Measurements from ENCODE around the gene ZNF710. TPM values are rescaled to one million over a fixed set of nuclear protein-coding genes. Genes with fewer than 3 reads are reported as not detected.

The ZNF710 gene
- total and polyA plus RNA-seq, 2 experiments from 2014 or later, result 15.9 to 18.2 TPM

DNA sequence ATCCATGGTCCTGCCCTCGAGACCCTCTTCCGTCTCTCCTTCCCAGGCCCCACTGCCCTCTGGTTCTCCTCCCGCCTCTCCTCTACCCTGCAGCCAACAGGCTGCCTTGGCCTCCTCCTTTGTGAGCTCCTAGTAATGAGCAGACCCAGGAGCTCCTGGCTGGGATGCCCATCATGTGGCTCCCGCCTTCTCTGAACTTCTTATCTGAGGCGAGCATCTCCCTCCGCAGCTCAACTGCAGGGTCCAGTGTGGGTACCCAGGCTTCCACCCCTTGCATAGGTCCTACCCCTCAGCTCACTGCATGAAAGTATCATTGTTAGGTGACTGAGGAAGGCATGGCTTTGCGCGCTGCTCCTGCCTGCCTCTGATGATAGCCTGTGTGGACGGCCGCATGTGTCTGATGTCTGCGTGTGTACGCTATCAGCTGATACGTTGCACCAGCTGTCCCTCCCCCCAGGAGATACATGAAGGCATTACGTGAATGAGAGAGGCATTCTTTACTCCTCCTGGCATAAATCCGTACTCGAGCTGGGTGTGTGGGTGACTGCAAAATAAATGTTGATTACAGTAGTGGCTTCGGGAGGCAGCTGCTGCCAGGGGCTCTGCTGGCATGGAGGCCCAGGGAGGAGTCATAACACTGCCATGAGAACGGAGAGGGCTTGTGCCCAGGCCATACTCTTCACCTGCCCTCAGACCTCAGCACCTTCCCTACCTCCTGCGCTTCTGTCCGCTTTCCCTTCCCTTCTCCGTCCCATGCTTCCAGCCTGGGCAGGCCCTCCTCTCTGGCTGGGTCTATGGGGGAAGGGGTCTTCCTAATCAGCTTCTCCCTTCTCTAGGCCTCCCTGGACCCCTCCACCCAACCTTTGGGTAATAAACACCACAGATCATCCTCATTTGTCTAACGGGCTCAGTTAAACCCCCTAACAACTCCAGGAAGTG lies 48.8 kb downstream of the ZNF710 start:
- Histone ChIP-seq H3K4me3 (no peak overlapping the region), H3K4me2 (no peak overlapping the region), H3K79me2 (replicated peaks; ENCODE audit: insufficient read depth) (no peaks in the 10 kb centered on the region; the same call in 1 of the 2 replicates), H3K36me3 (ENCODE audit: insufficient read depth) (no peaks in the 10 kb centered on the region), H2AFZ (no peak overlapping the region), H3K27me3 (ENCODE audit: insufficient read depth) (no peaks in the 10 kb centered on the region), H3K27ac (ENCODE audit: low read depth) (no peak overlapping the region), H3K9me2 (ENCODE audit: insufficient read depth) (no peaks in the 10 kb centered on the region), H3F3A (replicated peaks; ENCODE audit: low read depth) (no peaks in the 10 kb centered on the region), H4K20me1 (replicated peaks; ENCODE audit: insufficient read depth) (no peaks in the 10 kb centered on the region; the same call in 1 of the 2 replicates), H3K4me1 (ENCODE audit: insufficient read depth) (peaks cover 7% of the 10 kb centered on the region)
- ATAC-seq (no peak), DNase-seq (ENCODE audit: low spot score) (no peak)
- no peaks in the 10 kb centered on the region for H3K9me3 Mint-ChIP-seq
- H3K36me3 Mint-ChIP-seq (ENCODE audit: low read depth), result no peaks in the 10 kb centered on the region
- TF ChIP-seq EZH2 (IDR thresholded peaks at IDR 0.05; ENCODE audit: low read depth, unreplicated experiment) (no peak), NANOG (IDR thresholded peaks at IDR 0.05; ENCODE audit: borderline replicate concordance) (no peak), POLR2AphosphoS5 (IDR thresholded peaks at IDR 0.05; ENCODE audit: low read depth) (no peak), CREB1 (CRISPR knock-in tag; IDR thresholded peaks at IDR 0.05; ENCODE audit: low read depth) (no peak), ZNF114 (CRISPR knock-in tag; IDR thresholded peaks at IDR 0.05) (no peak), STAT1 (IDR thresholded peaks at IDR 0.05; ENCODE audit: unreplicated experiment) (no peak), JUNB (IDR thresholded peaks at IDR 0.05; ENCODE audit: unreplicated experiment) (no peak), EZH2phosphoT487 (IDR thresholded peaks at IDR 0.05; ENCODE audit: unreplicated experiment) (no peak), ZNF331 (CRISPR knock-in tag; IDR thresholded peaks at IDR 0.05; ENCODE audit: low read depth) (no peak)
- TF ChIP-seq, protein P1, sequence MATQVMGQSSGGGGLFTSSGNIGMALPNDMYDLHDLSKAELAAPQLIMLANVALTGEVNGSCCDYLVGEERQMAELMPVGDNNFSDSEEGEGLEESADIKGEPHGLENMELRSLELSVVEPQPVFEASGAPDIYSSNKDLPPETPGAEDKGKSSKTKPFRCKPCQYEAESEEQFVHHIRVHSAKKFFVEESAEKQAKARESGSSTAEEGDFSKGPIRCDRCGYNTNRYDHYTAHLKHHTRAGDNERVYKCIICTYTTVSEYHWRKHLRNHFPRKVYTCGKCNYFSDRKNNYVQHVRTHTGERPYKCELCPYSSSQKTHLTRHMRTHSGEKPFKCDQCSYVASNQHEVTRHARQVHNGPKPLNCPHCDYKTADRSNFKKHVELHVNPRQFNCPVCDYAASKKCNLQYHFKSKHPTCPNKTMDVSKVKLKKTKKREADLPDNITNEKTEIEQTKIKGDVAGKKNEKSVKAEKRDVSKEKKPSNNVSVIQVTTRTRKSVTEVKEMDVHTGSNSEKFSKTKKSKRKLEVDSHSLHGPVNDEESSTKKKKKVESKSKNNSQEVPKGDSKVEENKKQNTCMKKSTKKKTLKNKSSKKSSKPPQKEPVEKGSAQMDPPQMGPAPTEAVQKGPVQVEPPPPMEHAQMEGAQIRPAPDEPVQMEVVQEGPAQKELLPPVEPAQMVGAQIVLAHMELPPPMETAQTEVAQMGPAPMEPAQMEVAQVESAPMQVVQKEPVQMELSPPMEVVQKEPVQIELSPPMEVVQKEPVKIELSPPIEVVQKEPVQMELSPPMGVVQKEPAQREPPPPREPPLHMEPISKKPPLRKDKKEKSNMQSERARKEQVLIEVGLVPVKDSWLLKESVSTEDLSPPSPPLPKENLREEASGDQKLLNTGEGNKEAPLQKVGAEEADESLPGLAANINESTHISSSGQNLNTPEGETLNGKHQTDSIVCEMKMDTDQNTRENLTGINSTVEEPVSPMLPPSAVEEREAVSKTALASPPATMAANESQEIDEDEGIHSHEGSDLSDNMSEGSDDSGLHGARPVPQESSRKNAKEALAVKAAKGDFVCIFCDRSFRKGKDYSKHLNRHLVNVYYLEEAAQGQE (IDR thresholded peaks at IDR 0.05; ENCODE audit: unreplicated experiment), result no peak
- TF ChIP-seq, protein P2, sequence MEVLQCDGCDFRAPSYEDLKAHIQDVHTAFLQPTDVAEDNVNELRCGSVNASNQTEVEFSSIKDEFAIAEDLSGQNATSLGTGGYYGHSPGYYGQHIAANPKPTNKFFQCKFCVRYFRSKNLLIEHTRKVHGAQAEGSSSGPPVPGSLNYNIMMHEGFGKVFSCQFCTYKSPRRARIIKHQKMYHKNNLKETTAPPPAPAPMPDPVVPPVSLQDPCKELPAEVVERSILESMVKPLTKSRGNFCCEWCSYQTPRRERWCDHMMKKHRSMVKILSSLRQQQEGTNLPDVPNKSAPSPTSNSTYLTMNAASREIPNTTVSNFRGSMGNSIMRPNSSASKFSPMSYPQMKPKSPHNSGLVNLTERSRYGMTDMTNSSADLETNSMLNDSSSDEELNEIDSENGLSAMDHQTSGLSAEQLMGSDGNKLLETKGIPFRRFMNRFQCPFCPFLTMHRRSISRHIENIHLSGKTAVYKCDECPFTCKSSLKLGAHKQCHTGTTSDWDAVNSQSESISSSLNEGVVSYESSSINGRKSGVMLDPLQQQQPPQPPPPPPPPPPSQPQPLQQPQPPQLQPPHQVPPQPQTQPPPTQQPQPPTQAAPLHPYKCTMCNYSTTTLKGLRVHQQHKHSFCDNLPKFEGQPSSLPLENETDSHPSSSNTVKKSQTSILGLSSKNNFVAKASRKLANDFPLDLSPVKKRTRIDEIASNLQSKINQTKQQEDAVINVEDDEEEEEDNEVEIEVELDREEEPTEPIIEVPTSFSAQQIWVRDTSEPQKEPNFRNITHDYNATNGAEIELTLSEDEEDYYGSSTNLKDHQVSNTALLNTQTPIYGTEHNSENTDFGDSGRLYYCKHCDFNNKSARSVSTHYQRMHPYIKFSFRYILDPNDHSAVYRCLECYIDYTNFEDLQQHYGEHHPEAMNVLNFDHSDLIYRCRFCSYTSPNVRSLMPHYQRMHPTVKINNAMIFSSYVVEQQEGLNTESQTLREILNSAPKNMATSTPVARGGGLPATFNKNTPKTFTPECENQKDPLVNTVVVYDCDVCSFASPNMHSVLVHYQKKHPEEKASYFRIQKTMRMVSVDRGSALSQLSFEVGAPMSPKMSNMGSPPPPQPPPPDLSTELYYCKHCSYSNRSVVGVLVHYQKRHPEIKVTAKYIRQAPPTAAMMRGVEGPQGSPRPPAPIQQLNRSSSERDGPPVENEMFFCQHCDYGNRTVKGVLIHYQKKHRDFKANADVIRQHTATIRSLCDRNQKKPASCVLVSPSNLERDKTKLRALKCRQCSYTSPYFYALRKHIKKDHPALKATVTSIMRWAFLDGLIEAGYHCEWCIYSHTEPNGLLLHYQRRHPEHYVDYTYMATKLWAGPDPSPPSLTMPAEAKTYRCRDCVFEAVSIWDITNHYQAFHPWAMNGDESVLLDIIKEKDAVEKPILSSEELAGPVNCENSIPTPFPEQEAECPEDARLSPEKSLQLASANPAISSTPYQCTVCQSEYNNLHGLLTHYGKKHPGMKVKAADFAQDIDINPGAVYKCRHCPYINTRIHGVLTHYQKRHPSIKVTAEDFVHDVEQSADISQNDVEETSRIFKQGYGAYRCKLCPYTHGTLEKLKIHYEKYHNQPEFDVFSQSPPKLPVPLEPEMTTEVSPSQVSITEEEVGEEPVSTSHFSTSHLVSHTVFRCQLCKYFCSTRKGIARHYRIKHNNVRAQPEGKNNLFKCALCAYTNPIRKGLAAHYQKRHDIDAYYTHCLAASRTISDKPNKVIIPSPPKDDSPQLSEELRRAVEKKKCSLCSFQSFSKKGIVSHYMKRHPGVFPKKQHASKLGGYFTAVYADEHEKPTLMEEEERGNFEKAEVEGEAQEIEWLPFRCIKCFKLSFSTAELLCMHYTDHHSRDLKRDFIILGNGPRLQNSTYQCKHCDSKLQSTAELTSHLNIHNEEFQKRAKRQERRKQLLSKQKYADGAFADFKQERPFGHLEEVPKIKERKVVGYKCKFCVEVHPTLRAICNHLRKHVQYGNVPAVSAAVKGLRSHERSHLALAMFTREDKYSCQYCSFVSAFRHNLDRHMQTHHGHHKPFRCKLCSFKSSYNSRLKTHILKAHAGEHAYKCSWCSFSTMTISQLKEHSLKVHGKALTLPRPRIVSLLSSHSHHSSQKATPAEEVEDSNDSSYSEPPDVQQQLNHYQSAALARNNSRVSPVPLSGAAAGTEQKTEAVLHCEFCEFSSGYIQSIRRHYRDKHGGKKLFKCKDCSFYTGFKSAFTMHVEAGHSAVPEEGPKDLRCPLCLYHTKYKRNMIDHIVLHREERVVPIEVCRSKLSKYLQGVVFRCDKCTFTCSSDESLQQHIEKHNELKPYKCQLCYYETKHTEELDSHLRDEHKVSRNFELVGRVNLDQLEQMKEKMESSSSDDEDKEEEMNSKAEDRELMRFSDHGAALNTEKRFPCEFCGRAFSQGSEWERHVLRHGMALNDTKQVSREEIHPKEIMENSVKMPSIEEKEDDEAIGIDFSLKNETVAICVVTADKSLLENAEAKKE (CRISPR knock-in tag; IDR thresholded peaks at IDR 0.05), result no peak
- TF ChIP-seq, protein P3, sequence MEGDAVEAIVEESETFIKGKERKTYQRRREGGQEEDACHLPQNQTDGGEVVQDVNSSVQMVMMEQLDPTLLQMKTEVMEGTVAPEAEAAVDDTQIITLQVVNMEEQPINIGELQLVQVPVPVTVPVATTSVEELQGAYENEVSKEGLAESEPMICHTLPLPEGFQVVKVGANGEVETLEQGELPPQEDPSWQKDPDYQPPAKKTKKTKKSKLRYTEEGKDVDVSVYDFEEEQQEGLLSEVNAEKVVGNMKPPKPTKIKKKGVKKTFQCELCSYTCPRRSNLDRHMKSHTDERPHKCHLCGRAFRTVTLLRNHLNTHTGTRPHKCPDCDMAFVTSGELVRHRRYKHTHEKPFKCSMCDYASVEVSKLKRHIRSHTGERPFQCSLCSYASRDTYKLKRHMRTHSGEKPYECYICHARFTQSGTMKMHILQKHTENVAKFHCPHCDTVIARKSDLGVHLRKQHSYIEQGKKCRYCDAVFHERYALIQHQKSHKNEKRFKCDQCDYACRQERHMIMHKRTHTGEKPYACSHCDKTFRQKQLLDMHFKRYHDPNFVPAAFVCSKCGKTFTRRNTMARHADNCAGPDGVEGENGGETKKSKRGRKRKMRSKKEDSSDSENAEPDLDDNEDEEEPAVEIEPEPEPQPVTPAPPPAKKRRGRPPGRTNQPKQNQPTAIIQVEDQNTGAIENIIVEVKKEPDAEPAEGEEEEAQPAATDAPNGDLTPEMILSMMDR (conservative IDR thresholded peaks at IDR 0.05; ENCODE audit: low read depth in 2 of 2), result no peak
- TF ChIP-seq, protein P4, sequence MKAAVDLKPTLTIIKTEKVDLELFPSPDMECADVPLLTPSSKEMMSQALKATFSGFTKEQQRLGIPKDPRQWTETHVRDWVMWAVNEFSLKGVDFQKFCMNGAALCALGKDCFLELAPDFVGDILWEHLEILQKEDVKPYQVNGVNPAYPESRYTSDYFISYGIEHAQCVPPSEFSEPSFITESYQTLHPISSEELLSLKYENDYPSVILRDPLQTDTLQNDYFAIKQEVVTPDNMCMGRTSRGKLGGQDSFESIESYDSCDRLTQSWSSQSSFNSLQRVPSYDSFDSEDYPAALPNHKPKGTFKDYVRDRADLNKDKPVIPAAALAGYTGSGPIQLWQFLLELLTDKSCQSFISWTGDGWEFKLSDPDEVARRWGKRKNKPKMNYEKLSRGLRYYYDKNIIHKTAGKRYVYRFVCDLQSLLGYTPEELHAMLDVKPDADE (IDR thresholded peaks at IDR 0.05), result no peak
- peaks cover 12% of the 10 kb centered on the region for H3K27me3 Mint-ChIP-seq (ENCODE audit: insufficient read depth, low read depth, poor library complexity)
- H3K4me3 Mint-ChIP-seq, result no peak overlapping the region
- peaks cover 32% of the 10 kb centered on the region for H3K4me1 Mint-ChIP-seq
- H3K27ac Mint-ChIP-seq, result peak overlapping the region; percentile 19; the same call in 1 of the 2 replicates
